GM18861 (cell line): ENCODE results near the gene ADGRE3.
A peak's percentile ranks its signal among the peaks of the same experiment; 100 is the strongest.

Experiments used
- ATAC-seq: cut with Tn5 transposase; IDR thresholded peaks from one replicate; pipeline ENCODE4 v1.9.1; 2021; ENCODE audit not compliant: unreplicated experiment

ADGRE3 gene

GRCh38 chr19:14674764-14675163, at the start of gene ADGRE3:
Gene ADGRE3 (minus strand): TSS chr19:14674844. CDS start chr19:14674770, 74 bp downstream.
- ATAC-seq = no peak

- ATAC-seq = no peak
These were observed 47.5 kb upstream of the ADGRE3 start for GRCh38 chr19:14722127-14722526.

GRCh38 chr19:14719162-14719561, 44.5 kb upstream of the ADGRE3 start:
- no peak for ATAC-seq

- no peak for ATAC-seq
These were observed 44.0 kb upstream of the ADGRE3 start for GRCh38 chr19:14718522-14719116.

GRCh38 chr19:14715841-14716240, 41.2 kb upstream of the ADGRE3 start:
- no peak for ATAC-seq

- no peak for ATAC-seq
These were observed 29.8 kb upstream of the ADGRE3 start for GRCh38 chr19:14704450-14704849.

GRCh38 chr19:14703833-14704232, 29.2 kb upstream of the ADGRE3 start:
- no peak for ATAC-seq

- ATAC-seq = no peak
These were observed 26.2 kb upstream of the ADGRE3 start for GRCh38 chr19:14700711-14701375.

GRCh38 chr19:14699641-14700040, 25.0 kb upstream of the ADGRE3 start:
- ATAC-seq = no peak

- no peak for ATAC-seq
These were observed 20.8 kb upstream of the ADGRE3 start for GRCh38 chr19:14695471-14695870.

GRCh38 chr19:14694641-14695266, 20.1 kb upstream of the ADGRE3 start:
- no peak for ATAC-seq

- peak; percentile 79 for ATAC-seq
These were observed 15.2 kb upstream of the ADGRE3 start, which contains the start of gene ZNF333 for GRCh38 chr19:14689598-14690503. Gene ZNF333 (plus strand): TSS chr19:14690048. CDS start chr19:14693492, 3,444 bp downstream.

GRCh38 chr19:14686411-14686810, 11.8 kb upstream of the ADGRE3 start:
- ATAC-seq = no peak

GRCh38 chr19:14683439-14683838, 8.8 kb upstream of the ADGRE3 start:
- no peak for ATAC-seq

- no peak for ATAC-seq
These were observed 7.4 kb upstream of the ADGRE3 start for GRCh38 chr19:14682084-14682483.

GRCh38 chr19:14678199-14678598, 3.6 kb upstream of the ADGRE3 start:
- no peak for ATAC-seq

GRCh38 chr19:14677464-14677863, 2.8 kb upstream of the ADGRE3 start:
- ATAC-seq = no peak

- no peak for ATAC-seq
These were observed 2.1 kb upstream of the ADGRE3 start for GRCh38 chr19:14676762-14677161.

GRCh38 chr19:14673088-14673487, 1.6 kb downstream of the ADGRE3 start:
- ATAC-seq = no peak

- ATAC-seq = no peak
These were observed 2.3 kb downstream of the ADGRE3 start for GRCh38 chr19:14672188-14672872.

- no peak for ATAC-seq
These were observed 4.2 kb downstream of the ADGRE3 start for GRCh38 chr19:14670408-14670807.
